Islet precursor cell (in vitro differentiated cells): ENCODE measurements around the gene AGXT2.
"Not testable (repeated sequence)": the region's sequence is repeated elsewhere in the genome, so short reads cannot be mapped to it uniquely, and the experiment has no call there.

Experiments used
- DNase-seq: peaks from one replicate; pipeline ENCODE4 v3.0.0-alpha.2; 2018

The AGXT2 gene

DNA sequence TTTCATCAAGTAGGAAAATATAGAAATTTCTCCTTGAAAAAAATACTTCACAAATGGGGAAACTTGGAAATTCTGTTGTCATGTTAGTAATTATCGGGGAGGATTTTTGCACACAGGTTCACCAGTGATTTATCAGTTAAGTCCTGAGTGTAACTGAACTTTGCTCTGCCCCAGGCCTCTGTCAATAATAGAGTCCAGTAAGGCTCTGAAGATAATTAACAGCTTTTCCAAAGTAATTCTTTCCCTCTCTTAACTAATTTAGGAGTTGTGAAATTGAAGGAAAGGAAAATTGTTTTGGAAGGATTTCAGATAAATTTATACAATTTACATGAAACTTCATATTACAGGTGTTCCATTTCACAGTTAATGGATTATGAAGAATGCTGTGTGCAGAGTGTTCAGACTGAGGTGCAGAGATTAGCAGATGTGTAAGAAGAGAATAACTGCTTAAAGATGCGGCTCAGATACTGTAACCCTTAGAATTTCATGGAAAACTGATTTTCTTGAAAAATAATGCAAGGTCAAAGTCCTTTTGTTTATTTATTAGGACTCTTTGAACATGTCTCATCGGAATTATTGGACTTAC lies 2.9 kb upstream of the AGXT2 start:
- no peak for DNase-seq

DNA sequence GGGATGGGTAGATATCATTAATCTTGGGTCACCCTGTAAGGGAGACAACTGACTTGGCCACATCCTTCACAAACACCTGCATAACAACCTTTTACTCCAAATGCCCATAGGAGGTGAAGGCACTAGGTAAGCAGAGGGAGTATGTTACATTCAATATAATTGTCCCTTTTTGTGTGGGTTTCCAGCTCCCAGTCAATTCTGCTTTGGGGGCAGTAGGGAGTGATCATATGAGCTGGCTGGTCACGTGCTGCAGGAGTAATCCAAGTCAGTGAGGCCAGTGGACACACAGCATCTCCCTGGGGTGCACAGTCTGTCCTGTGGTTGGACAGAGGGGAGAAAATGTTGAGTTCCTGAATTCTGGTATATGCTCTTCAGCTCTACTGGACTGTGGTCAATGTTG lies 1.2 kb upstream of the AGXT2 start:
- no peak for DNase-seq

DNA sequence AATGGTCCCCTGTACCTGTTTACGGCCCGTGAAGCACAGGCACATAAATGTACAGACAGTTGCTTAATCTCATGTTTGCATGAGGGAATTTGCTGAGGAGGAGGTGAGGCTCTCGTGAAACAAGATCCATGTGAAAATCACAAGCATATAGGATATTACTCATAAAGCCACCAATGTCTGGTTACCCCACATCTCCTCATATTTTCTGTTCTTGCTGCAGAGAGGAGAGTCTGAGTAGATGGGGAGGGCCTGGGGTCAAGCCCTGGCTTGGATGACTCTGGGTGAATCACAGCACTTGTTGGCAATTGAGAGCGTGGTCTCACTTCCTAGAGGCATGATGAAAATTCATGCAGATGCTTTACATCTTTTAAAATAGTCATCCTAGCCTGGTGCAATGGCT lies 975 bp downstream of the AGXT2 start:
- no peak for DNase-seq

DNA sequence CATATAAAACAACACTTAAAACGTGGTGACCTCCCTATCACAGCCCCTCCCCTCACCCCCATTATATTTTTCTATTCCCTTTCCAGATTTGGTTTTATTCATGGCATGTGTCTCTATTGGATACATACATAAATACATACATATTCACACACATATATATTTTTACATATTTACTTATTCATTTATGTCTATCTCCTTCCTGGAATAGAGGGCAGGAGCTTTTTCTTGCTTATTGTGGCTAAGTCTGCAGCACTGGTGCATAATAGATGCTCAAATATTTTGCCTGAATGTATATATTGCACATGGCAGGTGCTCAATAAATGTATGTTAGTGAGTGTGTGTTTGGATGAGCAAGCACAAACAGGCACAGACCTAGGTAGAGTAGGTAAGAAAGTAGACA lies 2.5 kb downstream of the AGXT2 start:
- DNase-seq = no peak

DNA sequence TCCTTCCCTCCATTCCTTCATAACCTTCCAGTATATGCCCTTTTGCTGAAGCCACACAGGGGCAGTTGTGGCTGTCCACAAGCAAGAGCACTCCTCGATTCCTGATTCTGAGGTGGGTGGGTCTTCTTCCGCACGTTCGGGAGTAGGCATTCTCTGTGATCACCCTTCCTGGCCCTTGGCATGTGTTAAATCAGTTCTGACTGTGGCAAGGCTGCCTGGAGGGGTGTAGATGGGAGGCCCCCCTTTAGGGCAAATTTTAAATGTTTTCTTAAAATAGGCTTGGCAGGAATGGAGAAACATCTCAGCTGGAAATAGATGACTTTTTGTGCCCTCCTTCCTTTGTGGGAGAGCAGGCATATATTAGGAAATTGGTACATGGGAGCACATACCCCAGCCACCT lies 3.1 kb downstream of the AGXT2 start:
- DNase-seq = no peak

DNA sequence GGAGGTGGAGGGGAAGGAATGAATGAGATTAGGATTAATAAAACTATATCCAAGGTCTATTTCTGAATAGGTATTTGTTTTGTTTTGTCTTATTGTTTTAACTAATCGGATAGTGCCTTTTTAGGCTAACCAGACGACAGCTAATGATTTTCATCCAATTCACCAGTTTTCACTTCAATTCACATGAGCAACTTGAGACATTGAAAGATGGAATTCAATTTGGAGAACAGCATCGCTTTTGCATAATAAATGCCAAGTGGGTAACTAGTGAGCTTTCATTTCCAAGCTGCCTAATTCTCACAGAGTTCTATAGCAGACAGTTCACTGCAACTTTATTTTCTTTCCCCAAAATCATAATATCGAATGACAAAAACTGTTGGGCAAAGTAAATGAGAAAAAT lies 5.0 kb downstream of the AGXT2 start:
- DNase-seq = no peak

DNA sequence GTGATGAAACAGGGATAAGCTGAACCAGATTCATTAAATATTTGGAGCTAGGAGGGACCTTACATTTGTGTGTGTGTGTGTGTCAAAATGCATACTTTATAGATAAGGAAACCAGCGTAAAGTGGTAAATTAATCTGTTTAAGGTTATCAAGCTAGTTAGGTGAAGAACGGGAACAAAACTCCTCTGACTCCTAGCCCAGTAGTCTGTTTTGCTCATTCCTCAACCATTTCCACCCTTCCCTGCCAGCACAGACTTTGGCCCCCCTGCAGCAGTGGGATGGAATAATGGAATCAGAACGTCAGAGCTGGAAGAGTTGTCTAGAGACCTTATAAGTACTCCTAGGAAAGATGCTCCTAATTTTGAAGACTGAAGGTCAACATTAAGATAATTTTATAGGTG lies 6.5 kb downstream of the AGXT2 start:
- DNase-seq = no peak

DNA sequence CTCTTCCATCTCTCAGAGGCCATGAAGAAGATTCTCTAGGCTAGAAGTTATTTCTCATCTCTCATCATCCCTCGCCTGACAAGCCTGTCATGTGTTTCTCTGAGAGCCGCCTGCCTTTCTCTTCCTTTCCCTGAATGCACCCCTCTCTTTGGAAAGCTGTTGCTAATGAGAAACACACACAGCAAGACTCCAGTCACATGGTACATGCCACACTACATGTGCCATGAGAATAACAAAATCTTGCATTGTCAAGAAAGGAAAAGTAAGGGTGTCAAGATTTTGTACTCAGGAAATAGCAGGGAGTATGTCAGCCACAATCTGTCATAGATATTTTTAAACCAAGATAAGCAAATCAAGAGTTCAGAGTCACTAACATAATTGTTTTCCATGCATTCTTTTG lies 8.9 kb downstream of the AGXT2 start:
- DNase-seq = no peak

DNA sequence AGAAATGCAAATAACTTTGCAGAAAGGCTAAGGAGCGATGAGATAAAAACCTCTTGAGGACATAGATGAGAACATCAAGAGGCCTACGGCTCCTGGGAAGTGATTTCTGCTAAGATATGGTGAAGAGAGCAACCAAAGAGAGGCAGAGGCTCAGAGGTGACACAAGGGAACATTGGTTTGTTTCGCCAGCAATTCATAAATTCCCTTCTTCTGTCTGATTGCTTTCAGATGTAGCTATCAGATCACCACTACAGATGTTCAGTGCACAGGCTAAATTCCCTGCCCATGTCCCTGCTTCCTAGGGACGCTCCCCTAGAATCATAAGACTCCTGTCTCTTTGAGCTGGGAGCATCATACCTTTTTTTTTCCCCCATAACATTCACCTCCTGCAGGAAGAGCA lies 11.2 kb downstream of the AGXT2 start:
- DNase-seq = no peak

DNA sequence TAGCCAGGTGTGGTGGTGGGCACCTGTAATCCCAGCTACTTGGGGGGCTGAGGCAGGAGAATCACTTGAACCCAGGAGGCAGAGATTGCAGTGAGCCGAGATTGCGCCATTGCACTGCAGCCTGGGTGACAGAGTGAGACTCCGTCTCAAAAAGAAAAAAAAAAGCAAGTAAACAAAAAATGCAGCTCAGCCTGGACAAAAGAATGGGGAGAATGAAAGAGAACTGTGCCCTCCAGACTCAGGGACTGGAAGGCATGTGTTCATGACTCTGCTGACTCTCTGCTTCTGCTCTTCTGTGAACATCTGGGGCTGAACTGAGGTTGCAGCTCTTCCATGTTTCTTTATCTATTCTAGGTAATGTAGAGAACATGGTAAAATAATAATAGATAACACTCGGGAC lies 11.8 kb downstream of the AGXT2 start:
- not testable (repeated sequence) for DNase-seq

DNA sequence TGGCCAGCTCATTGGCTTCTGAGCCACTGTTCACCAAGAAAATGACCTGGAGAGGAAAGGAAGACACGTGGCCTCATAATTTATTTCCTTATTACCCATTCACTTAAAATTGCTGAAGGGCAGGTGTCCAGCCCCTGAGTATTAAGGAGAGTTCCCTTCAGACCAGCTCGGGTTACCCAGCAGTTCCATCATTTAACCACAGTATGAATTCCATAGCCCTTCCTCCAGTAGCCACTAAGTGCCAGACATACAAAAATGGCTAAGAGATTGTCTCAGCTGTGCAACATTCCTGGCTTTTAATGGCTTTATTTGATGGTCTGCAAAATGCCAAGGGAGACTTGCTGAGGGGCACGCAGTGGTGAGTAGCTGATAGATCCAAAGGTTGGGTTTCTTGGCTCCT lies 12.5 kb downstream of the AGXT2 start:
- DNase-seq = no peak

DNA sequence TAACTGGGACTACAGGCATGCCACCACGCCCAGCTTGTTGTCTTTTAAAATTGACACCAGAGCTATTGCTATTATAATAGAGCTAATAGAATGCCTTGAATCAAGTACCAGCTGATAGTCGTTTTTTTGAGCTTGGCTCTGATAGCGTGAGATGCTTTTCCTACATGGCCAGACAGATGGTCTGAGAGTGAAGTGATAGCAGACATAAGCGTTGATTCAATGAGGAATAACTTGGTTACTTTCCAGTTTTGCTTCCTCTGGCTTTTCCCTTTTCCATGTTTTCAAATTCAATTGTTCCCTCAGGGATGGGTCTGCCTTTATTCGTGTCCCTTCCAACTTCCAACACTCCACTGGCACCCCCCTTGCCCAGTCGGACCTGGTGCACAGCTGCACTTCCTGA lies 15.4 kb downstream of the AGXT2 start:
- no peak for DNase-seq

DNA sequence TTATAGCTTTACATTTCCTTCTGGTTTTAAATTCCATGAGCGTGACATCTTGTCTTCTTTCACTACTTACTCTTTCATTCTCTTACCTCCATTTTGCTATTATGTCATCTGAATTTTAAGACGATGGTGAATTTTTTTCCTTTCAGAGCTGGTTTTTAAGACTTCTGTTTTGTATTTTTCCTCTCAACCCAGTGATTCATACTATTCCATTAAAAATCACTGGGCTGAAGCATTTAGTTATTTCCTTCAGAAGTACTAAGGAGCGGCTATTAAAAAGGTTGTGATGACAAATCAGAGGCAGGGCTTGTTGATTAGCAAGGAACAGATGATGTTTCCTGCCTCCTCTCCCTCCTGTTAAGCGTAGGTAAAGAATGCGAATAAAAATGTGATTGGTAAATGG lies 16.5 kb downstream of the AGXT2 start:
- no peak for DNase-seq

DNA sequence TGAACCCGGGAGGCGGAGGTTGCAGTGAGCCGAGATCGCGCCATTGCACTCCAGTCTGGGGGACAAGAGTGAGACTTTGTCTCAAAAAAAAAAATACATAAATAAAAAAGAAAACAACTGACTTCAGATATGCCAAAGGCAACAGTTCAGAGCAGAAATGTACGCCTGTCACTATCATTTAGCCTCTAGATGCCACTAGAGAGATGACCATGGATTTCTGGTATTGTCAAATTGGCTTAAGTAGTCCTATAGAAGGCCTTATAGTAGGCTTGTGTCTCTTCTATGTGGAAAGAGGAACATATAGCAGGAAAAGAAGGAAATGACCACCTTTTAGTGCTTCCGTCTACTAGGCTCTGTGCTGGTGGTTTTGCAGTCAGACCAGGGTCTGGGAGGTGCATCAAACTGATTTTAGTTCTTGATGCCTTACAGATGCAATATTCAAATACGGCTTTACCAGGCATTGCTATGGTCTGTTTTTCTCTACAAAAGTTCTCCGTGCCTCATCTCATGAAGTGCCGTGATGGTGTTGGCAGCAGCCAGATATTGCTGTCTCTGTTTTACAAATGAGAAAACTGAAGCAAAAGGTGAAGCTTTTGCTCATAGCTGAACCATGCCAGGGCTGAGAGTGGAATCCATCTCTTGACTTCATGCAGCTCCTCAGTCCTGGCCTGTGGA lies 17.2 kb downstream of the AGXT2 start:
- no peak for DNase-seq

DNA sequence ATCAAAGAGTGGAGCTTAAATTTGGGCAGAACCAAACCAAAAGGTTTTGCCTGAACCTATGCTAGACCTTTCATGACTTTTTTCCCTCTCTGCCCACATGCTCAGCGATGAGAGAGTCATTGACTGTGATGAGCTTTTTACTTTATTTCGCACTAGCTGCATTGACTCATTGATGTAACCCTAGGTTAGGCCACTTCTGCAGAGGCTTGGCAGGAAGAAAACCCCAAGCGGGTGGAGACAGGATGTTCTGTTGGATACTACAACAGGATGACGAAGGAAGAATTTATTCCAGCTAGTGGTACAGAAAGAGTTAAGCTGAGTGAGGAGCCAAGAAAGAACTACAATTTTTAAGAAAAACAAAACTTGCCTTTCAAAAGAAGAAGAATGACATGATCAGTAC lies 18.4 kb downstream of the AGXT2 start:
- no peak for DNase-seq

DNA sequence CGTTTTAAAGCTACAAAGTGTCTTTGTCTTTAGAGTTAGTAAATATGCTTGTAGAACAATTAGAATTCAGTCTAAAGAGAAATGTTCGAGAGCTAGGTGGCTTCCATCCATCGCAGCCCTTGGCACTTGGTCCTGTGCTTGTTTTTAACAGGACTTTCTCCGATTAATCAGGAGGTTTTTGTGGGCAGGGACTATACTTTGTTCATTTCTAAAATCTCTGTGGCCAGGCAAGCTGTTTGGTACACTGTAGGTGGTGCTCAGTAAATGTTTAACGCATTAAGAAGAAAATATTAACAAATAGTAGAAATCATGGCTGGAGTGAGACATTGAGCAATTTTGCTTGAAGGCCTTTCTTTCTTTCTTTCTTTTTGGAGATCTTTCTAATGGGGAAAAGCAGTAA lies 20.8 kb downstream of the AGXT2 start:
- DNase-seq = no peak

DNA sequence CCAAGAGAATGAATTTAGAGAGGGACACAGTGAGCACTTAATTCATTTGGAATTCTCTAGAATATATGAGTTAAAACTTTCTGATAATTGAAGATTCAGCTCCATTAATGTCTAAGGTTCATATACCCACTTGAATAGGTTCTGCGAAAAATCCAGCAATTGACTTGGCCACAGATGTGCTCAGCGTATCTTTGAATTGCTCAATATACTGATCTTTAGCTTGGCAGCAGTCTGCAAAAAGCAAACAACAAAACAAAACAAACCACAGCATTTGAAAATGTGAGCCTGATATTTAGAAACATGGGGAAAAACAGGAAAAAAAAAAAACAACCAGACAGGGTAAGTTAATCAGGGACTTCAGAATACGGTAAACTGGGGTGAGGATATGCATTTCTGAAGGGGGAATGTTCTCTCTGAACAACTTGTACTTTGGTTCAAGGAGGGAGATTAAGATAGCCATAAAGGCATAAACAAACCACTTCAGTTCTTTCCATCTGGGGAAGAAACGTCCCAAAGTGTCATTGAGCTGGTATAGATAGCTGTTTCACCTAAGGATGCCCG lies 21.4 kb downstream of the AGXT2 start:
- DNase-seq = no peak

DNA sequence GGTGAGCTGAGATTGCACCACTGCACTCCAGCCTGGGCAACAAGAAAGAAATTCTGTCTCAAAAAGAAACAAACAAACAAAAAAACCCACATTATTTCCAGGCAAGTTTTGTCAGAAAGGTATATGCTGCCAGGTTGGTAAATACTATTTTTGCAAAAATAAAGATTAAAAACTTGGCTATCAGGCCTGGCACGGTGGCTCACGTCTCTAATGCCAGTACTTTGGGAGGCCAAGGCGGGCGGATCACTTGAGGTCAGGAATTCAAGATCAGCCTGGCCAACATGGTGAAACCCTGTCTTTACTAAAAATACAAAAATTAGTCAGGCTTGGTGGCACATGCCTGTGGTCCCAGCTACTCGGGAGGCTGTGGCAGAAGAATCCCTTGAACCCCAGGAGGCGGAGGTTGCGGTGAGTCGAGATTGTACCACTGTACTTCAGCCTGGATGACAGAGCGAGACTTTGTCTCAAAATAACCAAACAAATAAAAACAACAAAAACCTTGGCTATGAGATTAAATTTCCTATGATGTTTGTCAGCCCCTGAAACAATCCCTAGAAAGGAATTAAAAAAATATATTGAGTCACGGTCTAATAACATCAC lies 22.7 kb downstream of the AGXT2 start:
- no peak for DNase-seq

DNA sequence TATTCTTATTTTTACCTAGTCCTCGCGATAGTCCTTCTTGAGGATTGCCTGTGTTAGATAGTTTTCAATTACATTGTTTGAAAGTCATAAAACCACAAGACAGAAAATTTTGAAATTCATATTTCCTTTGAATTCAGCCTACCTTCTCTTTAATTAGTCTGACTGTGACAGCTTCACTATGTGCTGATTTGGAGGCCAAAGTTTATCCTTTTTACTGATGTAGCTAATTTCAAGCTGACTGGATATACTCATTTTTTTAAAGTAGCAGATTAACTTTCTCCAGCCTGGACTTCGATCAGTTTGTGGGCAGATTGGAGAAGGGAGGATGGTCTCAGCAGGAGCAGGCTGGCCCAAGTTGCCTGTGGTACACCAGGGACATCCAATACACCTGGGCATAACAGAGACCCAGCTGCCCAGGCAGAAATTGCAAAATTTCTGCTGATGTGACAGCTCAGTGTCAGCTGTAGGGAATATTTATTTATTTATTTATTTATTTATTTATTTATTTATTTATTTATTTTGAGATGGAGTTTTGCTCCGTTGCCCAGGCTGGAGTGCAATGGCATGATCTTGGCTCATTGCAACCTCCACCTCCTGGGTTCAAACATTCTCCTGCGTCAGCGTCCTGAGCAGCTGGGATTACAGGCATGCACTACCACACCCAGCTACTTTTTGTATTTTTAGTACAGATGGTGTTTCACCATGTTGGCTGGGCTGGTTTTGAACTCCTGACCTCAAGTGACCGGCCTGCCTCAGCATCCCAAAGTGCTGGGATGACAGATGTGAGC lies 24.2 kb downstream of the AGXT2 start:
- no peak for DNase-seq

DNA sequence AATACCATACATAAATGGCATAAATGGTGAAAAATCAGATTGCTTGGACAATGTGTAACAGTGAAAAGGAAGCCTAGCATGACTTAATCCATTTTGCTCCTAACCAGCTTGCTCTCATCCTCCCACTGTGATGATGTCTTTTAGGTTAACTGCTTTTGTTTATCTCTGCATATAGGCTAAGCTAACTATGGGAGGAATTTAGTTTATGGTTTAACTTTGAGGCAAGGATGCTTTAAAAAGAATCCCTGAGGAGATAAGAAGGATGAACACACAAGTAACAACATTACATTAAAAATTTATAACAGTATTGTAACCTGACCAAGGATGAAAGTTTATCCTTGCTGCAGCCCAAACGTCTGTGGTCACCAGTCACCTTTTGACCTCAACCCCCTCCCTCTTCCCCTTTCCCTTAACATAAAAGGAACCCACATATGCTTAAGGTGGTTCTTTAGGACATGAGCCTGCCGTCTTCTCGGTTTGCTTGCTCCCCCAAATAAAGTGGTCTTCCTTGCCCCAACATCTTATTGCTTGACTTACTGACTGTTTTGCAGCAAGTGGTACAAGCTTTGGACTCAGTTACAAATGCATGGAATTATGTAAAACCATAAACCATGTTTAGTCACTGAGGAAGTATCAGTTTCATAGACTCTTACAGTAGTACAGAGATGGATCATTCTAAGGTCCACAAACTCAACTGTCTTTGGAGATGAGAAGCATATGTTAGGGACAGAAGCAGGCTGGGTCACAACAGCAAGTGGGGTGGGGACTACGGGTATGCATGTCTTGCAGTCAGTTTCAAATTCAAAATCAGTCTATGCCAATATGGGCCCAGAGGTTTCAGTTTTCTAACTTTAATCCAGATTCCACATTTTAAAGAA lies 31.3 kb downstream of the AGXT2 start:
- DNase-seq = no peak

DNA sequence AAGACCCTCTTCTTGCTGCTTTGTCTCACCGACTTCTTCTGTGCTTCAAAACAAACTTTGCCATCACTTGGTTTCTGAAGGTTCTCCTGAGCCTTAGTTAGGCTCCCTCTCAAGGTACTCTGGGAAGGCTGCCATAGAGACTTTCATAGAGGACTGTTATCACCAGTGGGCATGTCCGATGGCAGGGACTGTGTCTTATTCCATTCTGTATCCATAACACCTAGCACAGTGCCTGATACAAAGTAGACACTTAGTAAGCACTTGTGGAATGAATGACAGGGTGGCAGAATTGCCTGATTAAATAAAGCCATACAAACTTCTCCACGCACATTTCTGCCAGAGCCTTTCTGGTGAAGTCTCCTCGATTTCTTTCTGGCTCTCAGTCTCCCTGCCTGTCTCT lies 32.7 kb downstream of the AGXT2 start:
- no peak for DNase-seq

DNA sequence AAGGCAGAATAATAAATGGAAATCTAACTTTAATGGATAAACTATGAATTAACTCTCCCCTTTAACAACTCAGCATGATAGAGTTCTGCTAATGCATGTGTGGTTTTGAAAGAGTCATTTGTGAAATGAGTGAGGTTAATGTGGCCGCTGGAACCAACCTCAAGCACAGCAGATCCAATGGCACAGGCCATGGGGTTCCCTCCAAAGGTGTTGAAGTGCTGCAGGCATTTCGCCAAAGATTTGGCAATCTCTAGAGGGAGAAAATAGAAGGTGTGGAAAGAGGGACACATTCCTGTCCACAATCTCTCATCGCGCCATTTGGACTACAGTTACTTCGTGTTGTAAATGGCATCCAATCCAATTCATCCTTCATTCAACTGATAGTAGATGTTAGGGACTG lies 35.0 kb downstream of the AGXT2 start:
- DNase-seq = no peak

DNA sequence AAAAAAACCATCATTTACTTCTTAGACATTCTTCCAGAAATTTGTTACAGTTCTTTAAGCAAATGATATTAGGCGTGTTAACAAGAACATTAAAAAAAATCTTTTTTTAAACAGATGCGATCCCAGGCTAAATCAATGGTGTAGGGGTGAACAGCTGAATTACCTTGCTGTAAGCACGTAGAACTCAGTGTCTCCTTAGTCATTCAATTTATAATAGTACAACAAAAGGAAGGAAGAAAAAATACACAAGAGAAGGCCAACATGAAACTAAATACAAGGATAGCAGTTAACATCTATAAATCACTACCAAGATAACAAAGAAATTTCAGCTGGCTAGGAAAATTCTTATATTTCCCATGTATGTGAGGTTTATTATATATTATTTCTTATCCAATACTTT lies 35.4 kb downstream of the AGXT2 start:
- DNase-seq = no peak
